OCI-LY7 (cell line): ENCODE results near the gene SYNPO2. TPM values are rescaled to one million over a fixed set of nuclear protein-coding genes. Genes with fewer than 3 reads are reported as not detected.
"Not testable (repeated sequence)": the region's sequence is repeated elsewhere in the genome, so short reads cannot be mapped to it uniquely, and the experiment has no call there.

Source experiments
- BruUV-seq: library from RNA; stranded (reverse); fragments of 400-500 nt; replicated peaks from 2 replicates; lab custom pipeline; 2021; lab: Mats Ljungman, UMichigan
- CTCF ChIA-PET: fragments of 300-600 bp; sonication (Branson Sonifier 250); formaldehyde crosslinking; loops from one replicate; lab custom pipeline; 2022; ENCODE audit warnings: antibody characterized with exemption; ENCODE audit not compliant: unreplicated experiment; lab: Charles Lee
- POLR2A ChIA-PET: fragments of 300-600 bp; sonication (Branson Sonifier 250); formaldehyde crosslinking; loops from one replicate; lab custom pipeline; 2022; ENCODE audit warnings: antibody characterized with exemption; lab: Charles Lee
- DNase-seq: peaks from one replicate; pipeline ENCODE4 v3.0.0-alpha.2; 2015; ENCODE audit warnings: low spot score
- H2AFZ ChIP-seq: fragments of 200-600 bp; sonication (generic), shearing (Covaris generic); 2 replicates; pipeline ENCODE4 v1.6.1; 2014; ENCODE audit warnings: mild to moderate bottlenecking, antibody characterized with exemption, low read length, moderate library complexity
- H3K27ac ChIP-seq: fragments of 200-600 bp; sonication (generic); 2 replicates; pipeline ENCODE4 v1.5.1; 2014; ENCODE audit warnings: mixed run types, low read depth, mild to moderate bottlenecking, moderate library complexity, low read length, inconsistent platforms; ENCODE audit not compliant: poor library complexity, severe bottlenecking
- H3K36me3 ChIP-seq: fragments of 200-600 bp; sonication (generic); 2 replicates; pipeline ENCODE4 v1.6.1; 2014; ENCODE audit warnings: mild to moderate bottlenecking, antibody characterized with exemption, low read length, moderate library complexity, mixed read lengths; ENCODE audit not compliant: insufficient read depth
- H3K4me1 ChIP-seq: fragments of 200-600 bp; sonication (generic); 2 replicates; pipeline ENCODE4 v1.5.1; 2014; ENCODE audit warnings: mild to moderate bottlenecking, low read length; ENCODE audit not compliant: insufficient read depth, poor library complexity, severe bottlenecking
- H3K4me2 ChIP-seq: fragments of 200-600 bp; sonication (generic); 2 replicates; pipeline ENCODE4 v1.6.1; 2014; ENCODE audit warnings: mild to moderate bottlenecking, low read length
- H3K4me3 ChIP-seq: fragments of 200-600 bp; sonication (generic); 2 replicates; pipeline ENCODE4 v1.5.1; 2014; ENCODE audit warnings: mild to moderate bottlenecking, low read depth, low read length; ENCODE audit not compliant: poor library complexity, severe bottlenecking
- H3K79me2 ChIP-seq: fragments of 200-600 bp; sonication (generic); 2 replicates; pipeline ENCODE4 v1.6.1; 2016; ENCODE audit warnings: low read depth, mild to moderate bottlenecking, low read length, moderate library complexity, mixed read lengths; ENCODE audit not compliant: insufficient read depth
- H3K9me2 ChIP-seq: fragments of 200-600 bp; sonication (generic); 2 replicates; pipeline ENCODE4 v1.6.1; 2016; ENCODE audit warnings: mild to moderate bottlenecking, low read length, mixed read lengths; ENCODE audit not compliant: insufficient read depth
- H3K9me3 ChIP-seq: fragments of 200-600 bp; sonication (generic); 2 replicates; pipeline ENCODE4 v1.6.1; 2014; ENCODE audit warnings: mild to moderate bottlenecking, mixed run types, low read length, mixed read lengths
- H4K20me1 ChIP-seq: fragments of 200-600 bp; sonication (generic); 2 replicates; pipeline ENCODE4 v1.6.1; 2014; ENCODE audit warnings: mild to moderate bottlenecking, antibody characterized with exemption, low read length, moderate library complexity, mixed read lengths; ENCODE audit not compliant: insufficient read depth
- CTCF ChIP-seq: fragments of 200-600 bp; sonication (generic); conservative IDR thresholded peaks from 2 replicates; pipeline ENCODE4 v1.5.1; 2014; ENCODE audit warnings: mild to moderate bottlenecking, antibody characterized with exemption, low read length, moderate library complexity, mixed read lengths
- EZH2phosphoT487 ChIP-seq: fragments of 200-600 bp; sonication (generic); IDR thresholded peaks from 2 replicates; pipeline ENCODE4 v1.6.1; 2018; ENCODE audit warnings: low read depth, borderline replicate concordance, mild to moderate bottlenecking, mixed run types, antibody characterized with exemption, low read length, moderate library complexity, mixed read lengths
- intact Hi-C: fragments of 100-400 bp; cut with micrococcal nuclease; formaldehyde crosslinking; loops from one replicate; pipeline ENCODE4 v1.10.0; 2022; ENCODE audit not compliant: unreplicated experiment
- total RNA-seq, 2 experiments: library from RNA; depleted of rRNA in 1 of 2; stranded (reverse); fragments of >200 nt in 1 of 2; shearing (Covaris generic) in 1 of 2; gene quantifications; 2 replicates each; pipeline ENCODE4 v1.2.3, GENCODE V29; 2014 to 2022

Gene SYNPO2
- total RNA-seq, 2 experiments from 2014 or later: 0.11 to 0.19 TPM

GRCh38 chr4:118973295-118973694, 84.6 kb downstream of the SYNPO2 start:
- no peaks in the 10 kb centered on the region for H3K36me3 ChIP-seq
- H4K20me1 ChIP-seq: no peaks in the 10 kb centered on the region

GRCh38 chr4:118974758-118975157, 86.1 kb downstream of the SYNPO2 start:
- Histone ChIP-seq H3K27ac (no peak overlapping the region), H4K20me1 (no peaks in the 10 kb centered on the region), H3K4me3 (no peak overlapping the region), H2AFZ (no peak overlapping the region), H3K9me3 (no peaks in the 10 kb centered on the region), H3K9me2 (no peaks in the 10 kb centered on the region), H3K79me2 (no peaks in the 10 kb centered on the region), H3K4me1 (no peaks in the 10 kb centered on the region), H3K4me2 (no peak overlapping the region), H3K36me3 (no peaks in the 10 kb centered on the region)
- TF ChIP-seq CTCF: no peak
- TF ChIP-seq EZH2phosphoT487: no peak
- intact Hi-C loops: loop anchor here (10.0 kb wide), 1 partner anchor 200 kb away; no protein-coding TSS in a partner anchor
- BruUV-seq: no TSS peak
- ChIA-PET CTCF (no interaction called here), POLR2A (interaction anchor here (0.6 kb wide), 1 partner anchor 275 kb away, joined by 6 read pairs; no protein-coding TSS in a partner anchor)
- no peak for DNase-seq

More at GRCh38 chr4:118973295-118973694, 84.6 kb downstream of the SYNPO2 start:
- Histone ChIP-seq H3K4me2 (no peak overlapping the region), H3K4me1 (no peaks in the 10 kb centered on the region), H3K9me2 (no peaks in the 10 kb centered on the region), H3K79me2 (no peaks in the 10 kb centered on the region), H2AFZ (no peak overlapping the region), H3K9me3 (no peaks in the 10 kb centered on the region), H3K27ac (no peak overlapping the region), H3K4me3 (no peak overlapping the region)
- ChIA-PET CTCF (no interaction called here), POLR2A (interaction anchor here (0.7 kb wide), 1 partner anchor 626 kb away, joined by 3 read pairs; no protein-coding TSS in a partner anchor)
- no peak for DNase-seq
- TF ChIP-seq CTCF (no peak), EZH2phosphoT487 (no peak)
- intact Hi-C loops: loop anchor here (10.0 kb wide), 1 partner anchor 198 kb away; no protein-coding TSS in a partner anchor
- BruUV-seq: no TSS peak

- no peaks in the 10 kb centered on the region for H4K20me1 ChIP-seq
- H3K4me1 ChIP-seq: no peaks in the 10 kb centered on the region
- intact Hi-C loops: loop anchor here (10.0 kb wide), 1 partner anchor 201 kb away; no protein-coding TSS in a partner anchor
- no peak overlapping the region for H3K4me2 ChIP-seq
- no peak overlapping the region for H2AFZ ChIP-seq
- no peaks in the 10 kb centered on the region for H3K79me2 ChIP-seq
- BruUV-seq: no TSS peak
- no peaks in the 10 kb centered on the region for H3K9me2 ChIP-seq
- DNase-seq: no peak
- TF ChIP-seq EZH2phosphoT487 (no peak), CTCF (no peak)
- CTCF ChIA-PET: no interaction called here
- no peaks in the 10 kb centered on the region for H3K36me3 ChIP-seq
- H3K27ac ChIP-seq: no peak overlapping the region
- no peak overlapping the region for H3K4me3 ChIP-seq
- no peaks in the 10 kb centered on the region for H3K9me3 ChIP-seq
- POLR2A ChIA-PET: interaction anchor here (0.6 to 0.7 kb wide), 2 partner anchors 274 to 282 kb away, joined by 3 to 6 read pairs; no protein-coding TSS in a partner anchor
These were observed 87.0 kb downstream of the SYNPO2 start for GRCh38 chr4:118975449-118976192.

GRCh38 chr4:118976193-118976560, 87.5 kb downstream of the SYNPO2 start:
- CTCF ChIA-PET, H4K20me1 ChIP-seq, H3K36me3 ChIP-seq, H2AFZ ChIP-seq, H3K27ac ChIP-seq, H3K4me1 ChIP-seq, H3K9me2 ChIP-seq, H3K9me3 ChIP-seq, DNase-seq, BruUV-seq, H3K79me2 ChIP-seq, H3K4me3 ChIP-seq, H3K4me2 ChIP-seq: not testable (repeated sequence)
- POLR2A ChIA-PET: interaction anchor here (0.7 kb wide), 1 partner anchor 282 kb away, joined by 3 read pairs; no protein-coding TSS in a partner anchor
- intact Hi-C loops: loop anchor here (10.0 kb wide), 1 partner anchor 201 kb away; no protein-coding TSS in a partner anchor
